NCI-H2196 (cell line): ENCODE measurements around the gene SLCO4A1.
A peak's percentile ranks its signal among the peaks of the same experiment; 100 is the strongest.
"Not testable (repeated sequence)": the region's sequence is repeated elsewhere in the genome, so short reads cannot be mapped to it uniquely, and the experiment has no call there.

Experiments
- DNase-seq: peaks from one replicate; lab custom pipeline; 2025; ENCODE audit not compliant: unreplicated experiment; lab: John Stamatoyannopoulos, UW

The SLCO4A1 gene

GRCh38 chr20:62622178-62622876 lies 20.0 kb upstream of the SLCO4A1 start:
- DNase-seq: no peak

DNA sequence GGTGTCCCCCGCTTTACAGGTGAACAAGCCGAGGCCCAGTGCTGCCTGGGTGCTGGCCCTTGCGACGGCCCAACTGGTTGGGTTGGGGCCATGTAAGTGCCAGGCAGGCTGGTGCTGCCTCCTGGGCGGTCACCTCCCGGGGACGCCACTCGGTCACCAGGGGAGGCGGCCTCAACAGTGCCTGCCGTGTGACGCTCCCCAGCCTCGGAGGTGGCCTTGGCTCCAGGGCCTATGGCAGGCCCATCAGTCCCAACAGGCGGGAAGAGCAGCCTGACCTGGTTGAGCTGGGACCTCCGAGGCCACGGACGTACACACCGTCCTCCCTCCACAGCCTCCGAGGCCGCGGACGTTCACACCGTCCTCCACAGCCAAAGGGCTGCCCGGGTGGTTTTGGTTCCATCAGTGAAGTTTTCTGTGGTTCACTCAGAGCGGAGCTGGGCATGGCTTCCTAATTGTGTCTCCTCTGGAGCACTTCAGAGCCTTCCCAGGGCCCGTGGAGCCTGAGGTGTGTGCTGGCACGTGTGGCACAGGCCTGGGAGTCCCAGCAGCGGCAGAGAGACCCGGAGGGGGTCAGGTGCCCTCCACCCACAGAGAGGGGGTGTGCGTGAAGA lies 19.3 kb upstream of the SLCO4A1 start:
- no peak for DNase-seq

DNA sequence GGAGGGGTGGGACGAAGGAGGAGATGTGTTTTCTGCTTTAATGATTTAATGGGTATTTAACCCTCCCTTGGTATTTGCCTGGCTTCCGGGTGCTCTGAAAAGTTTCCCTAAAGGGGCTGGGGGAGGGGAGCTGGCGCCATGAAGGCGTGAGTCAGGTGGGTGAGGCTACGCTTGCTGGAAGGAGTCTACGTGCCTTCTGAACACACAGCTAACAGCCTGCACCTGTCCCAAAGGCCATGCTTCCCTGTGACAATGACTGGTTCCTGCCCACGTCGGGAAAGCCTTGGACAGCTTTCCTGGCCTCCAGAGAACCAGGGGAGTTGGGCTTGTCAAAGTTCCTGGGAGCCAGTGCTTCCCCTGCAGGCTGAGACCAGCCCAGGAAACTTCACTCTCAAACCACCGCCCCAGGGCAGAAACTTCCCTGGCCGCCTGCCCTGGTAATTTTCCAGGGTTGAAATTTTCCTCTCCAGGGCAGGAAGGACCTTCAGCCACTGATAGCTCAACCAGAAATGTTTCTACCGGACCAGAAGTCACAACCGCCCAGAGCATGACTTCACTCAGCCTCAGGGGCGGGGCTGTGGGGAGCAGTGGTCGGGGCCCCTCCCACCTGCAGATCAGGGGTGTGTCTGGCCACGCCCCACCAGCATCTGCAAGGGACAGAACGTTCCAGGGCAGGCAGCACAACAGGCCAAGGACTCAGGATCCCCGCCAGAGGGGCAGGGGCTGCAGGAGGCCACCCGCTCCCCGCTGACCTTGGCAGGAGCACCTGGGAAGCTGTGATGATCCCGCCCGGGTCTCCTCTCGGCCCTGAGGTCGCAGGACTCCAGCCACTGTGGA lies 18.6 kb upstream of the SLCO4A1 start:
- DNase-seq: peak; percentile 81

DNA sequence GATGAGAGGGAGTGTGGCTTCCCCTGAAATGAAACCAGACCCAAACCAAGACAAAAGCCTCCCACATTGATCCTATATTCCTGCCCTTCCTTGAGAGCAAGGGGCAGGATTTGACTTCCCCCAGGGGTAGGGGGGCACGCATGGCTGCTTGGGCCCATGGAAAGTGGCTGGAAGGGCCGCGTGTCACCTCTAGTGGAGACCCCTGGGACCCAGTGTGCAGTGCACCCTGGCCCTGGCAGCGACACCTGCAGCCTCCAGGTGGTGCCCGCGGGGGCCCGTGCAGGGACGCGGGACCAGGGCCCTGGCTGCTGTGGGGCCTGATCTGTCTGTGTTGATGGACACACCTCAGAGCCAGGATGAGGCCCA lies 18.0 kb upstream of the SLCO4A1 start:
- no peak for DNase-seq

DNA sequence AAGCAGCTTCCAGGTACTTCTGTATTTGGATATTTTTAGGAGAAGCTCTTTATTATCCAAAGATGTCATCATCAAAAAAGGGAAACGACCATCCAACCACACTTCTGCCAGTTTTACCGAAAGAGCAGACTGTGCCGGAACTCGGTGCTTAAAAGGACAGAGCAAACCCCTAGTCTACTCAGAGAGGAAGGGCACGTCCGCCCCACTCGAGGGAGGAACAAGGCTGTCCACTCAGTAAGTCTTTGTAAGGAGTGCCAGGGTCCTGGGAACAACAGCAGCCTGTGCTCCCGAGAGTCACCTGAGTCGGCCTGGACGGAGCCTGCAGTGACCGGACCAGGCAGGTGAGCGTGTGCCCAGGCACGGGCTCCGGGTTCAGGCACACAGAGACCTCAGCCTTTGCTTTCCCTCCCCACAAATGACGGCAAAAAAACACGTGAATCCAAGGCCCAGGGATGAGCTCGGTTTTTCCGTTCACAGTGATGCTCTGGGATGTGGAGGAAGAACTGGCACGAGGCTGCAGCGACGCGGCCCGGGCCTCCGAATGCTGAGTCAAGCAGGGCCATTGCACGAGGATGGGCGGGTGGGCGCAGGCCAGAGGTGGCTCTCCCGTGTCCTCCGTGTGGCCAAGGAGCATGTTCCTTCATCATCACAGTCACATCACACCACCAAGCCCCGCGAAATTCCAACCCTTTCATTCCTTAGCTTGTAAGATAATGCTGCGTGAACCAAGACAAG lies 17.4 kb upstream of the SLCO4A1 start:
- no peak for DNase-seq

GRCh38 chr20:62625516-62625915 lies 16.8 kb upstream of the SLCO4A1 start:
- no peak for DNase-seq

GRCh38 chr20:62625921-62626547 lies 16.3 kb upstream of the SLCO4A1 start:
- no peak for DNase-seq

GRCh38 chr20:62627425-62627824 lies 14.9 kb upstream of the SLCO4A1 start:
- not testable (repeated sequence) for DNase-seq

DNA sequence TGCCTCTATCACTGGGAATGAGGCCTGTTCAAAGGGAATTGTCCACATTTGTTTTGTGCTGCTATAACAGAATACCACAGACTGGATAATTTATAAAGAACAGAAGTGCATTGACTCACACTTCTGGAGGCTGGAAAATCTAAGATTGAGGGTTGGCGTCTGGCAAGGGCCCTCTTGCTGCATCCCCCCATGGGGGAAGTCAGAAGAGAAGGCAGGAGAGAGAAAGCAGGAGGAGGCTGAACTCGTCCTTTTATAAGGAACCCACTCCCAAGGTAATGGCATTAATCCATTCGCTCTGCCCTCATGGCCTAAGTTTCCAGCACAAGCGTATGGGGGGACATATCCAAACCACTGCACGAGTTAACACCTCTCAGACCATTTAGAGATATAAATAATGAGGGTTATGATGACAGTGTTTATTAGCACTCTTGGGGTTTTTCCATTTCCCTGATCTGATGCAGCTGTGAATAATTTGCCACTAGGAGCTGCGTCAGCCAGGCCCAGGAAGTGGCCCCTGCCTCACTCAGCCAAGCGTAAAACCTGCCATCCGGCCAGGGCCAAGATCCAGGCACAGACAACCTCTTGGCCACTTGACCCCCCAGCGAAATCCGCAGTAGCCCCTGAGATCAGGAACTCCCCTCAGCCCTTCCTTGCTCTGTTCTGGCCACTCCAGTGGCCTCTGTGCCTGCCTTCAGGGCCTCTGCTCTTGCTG lies 14.2 kb upstream of the SLCO4A1 start:
- no peak for DNase-seq

DNA sequence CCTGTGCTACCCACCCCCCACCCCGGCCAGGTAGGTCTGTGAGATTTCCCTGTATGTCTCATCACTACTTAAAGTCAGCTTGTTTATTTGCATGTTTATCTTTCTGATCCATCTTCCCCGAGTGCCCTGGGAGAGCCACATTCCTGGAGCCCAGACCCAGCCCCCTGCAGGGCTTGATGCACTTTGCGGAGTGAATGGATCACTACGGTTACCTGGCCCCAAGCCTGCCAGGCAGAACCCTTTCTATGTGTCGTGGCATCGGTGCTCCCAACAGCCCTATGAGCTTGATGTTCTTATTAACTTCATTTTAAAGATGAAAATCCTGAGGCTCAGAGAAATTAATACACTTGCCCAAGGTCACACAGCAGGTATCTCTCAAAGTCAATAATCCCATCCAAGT lies 13.6 kb upstream of the SLCO4A1 start:
- peak; percentile 9 for DNase-seq

GRCh38 chr20:62629864-62630470 lies 12.3 kb upstream of the SLCO4A1 start:
- no peak for DNase-seq

GRCh38 chr20:62631336-62632308 lies 10.7 kb upstream of the SLCO4A1 start:
- DNase-seq: no peak

DNA sequence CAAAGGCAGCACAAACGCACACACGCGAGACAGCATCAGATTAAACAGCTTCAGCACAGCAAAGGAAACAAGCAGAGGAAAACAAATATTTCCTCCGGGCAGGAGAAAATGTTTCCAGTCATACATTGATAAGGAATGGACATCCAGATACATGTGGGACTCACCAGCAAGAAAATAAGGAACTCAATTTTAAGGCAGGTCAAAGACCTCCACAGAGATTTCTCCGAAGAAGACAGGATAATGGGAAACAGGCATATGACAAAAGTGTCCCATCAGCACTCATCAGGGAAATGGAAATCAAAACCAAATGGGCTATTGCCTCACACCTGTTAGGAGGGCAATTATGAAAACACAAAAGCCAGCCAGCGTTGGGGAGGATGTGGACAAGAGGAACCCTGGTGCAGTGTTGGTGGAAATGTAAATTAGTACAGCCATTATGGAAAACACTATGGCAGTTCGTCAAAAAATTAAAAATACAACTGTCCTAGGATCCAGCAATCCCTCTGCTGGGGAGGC lies 9.7 kb upstream of the SLCO4A1 start:
- no peak for DNase-seq

- no peak for DNase-seq
These were observed 8.5 kb upstream of the SLCO4A1 start for GRCh38 chr20:62633598-62634329.

- no peak for DNase-seq
These were observed 7.9 kb upstream of the SLCO4A1 start for GRCh38 chr20:62634330-62634967.

- DNase-seq: no peak
These were observed 7.1 kb upstream of the SLCO4A1 start for GRCh38 chr20:62635232-62635631.

GRCh38 chr20:62635852-62636251 lies 6.5 kb upstream of the SLCO4A1 start:
- DNase-seq: no peak
